Endothelial cell of umbilical vein (primary cell): ENCODE results near the gene DIABLO.

Experiments
- CTCF ChIP-seq, 2 donors: IDR thresholded peaks; 1 replicate in 1 of 2; 2 replicates in 1 of 2; pipeline ENCODE4 v1.5.1; 2011; ENCODE audit warnings: low read length in 2 of 2, mild to moderate bottlenecking in 2 of 2, moderate library complexity in 2 of 2, control low read depth in 1 of 2, inconsistent platforms in 1 of 2, low read depth in 1 of 2; ENCODE audit not compliant: insufficient read depth in 1 of 2; ENCODE audit errors: extremely low read depth in 1 of 2
- EZH2 ChIP-seq: IDR thresholded peaks from 2 replicates; pipeline ENCODE4 v1.6.1; 2012; ENCODE audit warnings: borderline replicate concordance, low read depth, mild to moderate bottlenecking, moderate library complexity, low read length, inconsistent platforms; ENCODE audit not compliant: severe bottlenecking
- POLR2A ChIP-seq: IDR thresholded peaks from 2 replicates; pipeline ENCODE4 v1.6.1; 2012; ENCODE audit warnings: low read depth, mild to moderate bottlenecking, control low read depth, low read length
- POLR2AphosphoS5 ChIP-seq: IDR thresholded peaks from 2 replicates; pipeline ENCODE4 v1.6.1; 2012; ENCODE audit warnings: low read depth, mild to moderate bottlenecking, control low read depth, low read length, moderate library complexity; ENCODE audit not compliant: insufficient read depth

DNA sequence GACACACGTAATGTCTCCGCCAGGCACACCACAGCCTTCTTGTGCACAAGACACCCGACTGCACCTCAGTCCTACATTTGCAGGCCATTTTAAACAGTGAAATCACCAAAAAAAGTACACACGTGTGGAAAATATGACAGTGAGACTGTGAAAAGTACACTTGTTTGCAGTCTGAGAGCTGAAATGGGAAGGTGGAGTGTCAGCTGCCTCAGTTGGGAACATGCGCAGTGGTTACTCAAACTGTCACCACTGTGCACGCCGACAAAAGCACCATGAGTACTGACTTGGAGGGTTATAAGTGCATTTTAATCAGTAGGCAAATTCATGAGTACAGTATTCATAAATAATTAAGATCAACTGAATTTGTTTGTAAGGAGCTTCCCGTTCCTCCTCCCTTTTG is 24.7 kb upstream of the DIABLO start:
- no peak for TF ChIP-seq CTCF (IDR thresholded peaks at IDR 0.05; ENCODE audit: extremely low read depth in 1 of 2, insufficient read depth in 1 of 2, low read depth in 1 of 2, low read length in 2 of 2)
- no peak for TF ChIP-seq EZH2
- no peak for TF ChIP-seq POLR2AphosphoS5
- TF ChIP-seq POLR2A = no peak
